HepG2 (cell line): Measurements from ENCODE around the gene MAPK8IP3. TPM values are rescaled to one million over a fixed set of nuclear protein-coding genes. Genes with fewer than 3 reads are reported as not detected.
A peak's percentile ranks its signal among the peaks of the same experiment; 100 is the strongest.

Experiments
- AGO1 ChIP-seq: fragments of 200-400 bp; formaldehyde crosslinking; IDR thresholded peaks from 2 replicates; pipeline ENCODE4 v1.6.1; 2017; ENCODE audit warnings: mild to moderate bottlenecking, low read depth, low read length, moderate library complexity; ENCODE audit not compliant: poor library complexity, severe bottlenecking
- ARNT2 ChIP-seq: sonication (generic); formaldehyde crosslinking; IDR thresholded peaks from 2 replicates; pipeline ENCODE4 v1.8.0; 2022; ENCODE audit warnings: mild to moderate bottlenecking, low read depth, missing genetic modification reagents, moderate library complexity
- CBX5 ChIP-seq: sonication (generic); formaldehyde crosslinking; IDR thresholded peaks from 2 replicates; pipeline ENCODE4 v1.4.0; 2020; ENCODE audit warnings: missing genetic modification reagents, borderline replicate concordance
- EED ChIP-seq: sonication (generic); formaldehyde crosslinking; IDR thresholded peaks from 2 replicates; pipeline ENCODE4 v1.5.0; 2020; ENCODE audit warnings: mild to moderate bottlenecking, missing genetic modification reagents
- EP300 ChIP-seq, 3 experiments: sonication (generic) in 1 of 3; formaldehyde crosslinking in 1 of 3; IDR thresholded peaks; 2 replicates each; pipeline versions ENCODE4 v1.5.1 to v1.6.1; 2011 to 2020; ENCODE audit warnings: low read depth in 2 of 3, low read length in 2 of 3, borderline replicate concordance in 1 of 3, improper control_type of control experiment in 1 of 3, mild to moderate bottlenecking in 1 of 3, missing genetic modification reagents in 1 of 3, moderate library complexity in 1 of 3
- HNRNPK ChIP-seq: fragments of 200-400 bp; formaldehyde crosslinking; IDR thresholded peaks from 2 replicates; pipeline ENCODE4 v1.6.1; 2018; ENCODE audit warnings: low read length, low read depth, moderate library complexity, mild to moderate bottlenecking; ENCODE audit not compliant: poor library complexity, severe bottlenecking
- HNRNPLL ChIP-seq: fragments of 200-400 bp; formaldehyde crosslinking; IDR thresholded peaks from 2 replicates; pipeline ENCODE4 v1.6.1; 2017; ENCODE audit warnings: mild to moderate bottlenecking, low read depth, low read length; ENCODE audit not compliant: poor library complexity, severe bottlenecking
- JUN ChIP-seq: sonication (generic); formaldehyde crosslinking; IDR thresholded peaks from 2 replicates; pipeline ENCODE4 v1.4.0; 2020; ENCODE audit warnings: mild to moderate bottlenecking, missing genetic modification reagents
- KDM4B ChIP-seq: sonication (generic); formaldehyde crosslinking; IDR thresholded peaks from 2 replicates; pipeline ENCODE4 v1.4.0; 2020; ENCODE audit warnings: missing genetic modification reagents
- KMT2B ChIP-seq: IDR thresholded peaks from 2 replicates; pipeline ENCODE4 v1.6.1; 2016; ENCODE audit warnings: missing genetic modification reagents, missing compliant biosample characterization
- MTF1 ChIP-seq: sonication (generic); formaldehyde crosslinking; IDR thresholded peaks from 2 replicates; pipeline ENCODE4 v1.5.0; 2020; ENCODE audit warnings: missing genetic modification reagents
- NCOR1 ChIP-seq: fragments of 200-600 bp; sonication (generic); IDR thresholded peaks from 2 replicates; pipeline ENCODE4 v1.7.0; 2017; ENCODE audit warnings: antibody characterized with exemption, low read length, borderline replicate concordance
- PAX8 ChIP-seq: sonication (generic); formaldehyde crosslinking; IDR thresholded peaks from 2 replicates; pipeline ENCODE4 v1.8.0; 2022; ENCODE audit warnings: mild to moderate bottlenecking, missing genetic modification reagents, borderline replicate concordance
- PITX1 ChIP-seq: sonication (generic); formaldehyde crosslinking; IDR thresholded peaks from 2 replicates; pipeline ENCODE4 v1.5.1; 2020; ENCODE audit warnings: mild to moderate bottlenecking, missing genetic modification reagents
- RBM22 ChIP-seq: fragments of 200-400 bp; formaldehyde crosslinking; optimal IDR thresholded peaks from 2 replicates; pipeline ENCODE3; 2017; ENCODE audit warnings: mild to moderate bottlenecking, low read length, moderate library complexity
- SP5 ChIP-seq: IDR thresholded peaks from 2 replicates; pipeline ENCODE4 v1.6.1; 2016; ENCODE audit warnings: low read depth, borderline replicate concordance
- SRF ChIP-seq: IDR thresholded peaks from 2 replicates; pipeline ENCODE4 v1.6.1; 2011; ENCODE audit warnings: mild to moderate bottlenecking, low read depth, low read length, moderate library complexity
- TBP ChIP-seq: sonication (generic); formaldehyde crosslinking; IDR thresholded peaks from 2 replicates; pipeline ENCODE4 v1.5.0; 2020; ENCODE audit warnings: missing genetic modification reagents
- ZNF496 ChIP-seq: sonication (generic); formaldehyde crosslinking; IDR thresholded peaks from 2 replicates; pipeline ENCODE4 v1.8.1; 2023; ENCODE audit warnings: mild to moderate bottlenecking, moderate library complexity, missing genetic modification reagents; ENCODE audit not compliant: insufficient replicate concordance
- ZNF878 ChIP-seq: sonication (generic); formaldehyde crosslinking; IDR thresholded peaks from 2 replicates; pipeline ENCODE4 v1.8.1; 2023; ENCODE audit warnings: mild to moderate bottlenecking, missing genetic modification reagents, moderate library complexity
- ZSCAN20 ChIP-seq: sonication (generic); formaldehyde crosslinking; IDR thresholded peaks from 2 replicates; pipeline ENCODE4 v1.4.0; 2020; ENCODE audit warnings: missing genetic modification reagents, mild to moderate bottlenecking, borderline replicate concordance
- polyA plus RNA-seq, 8 experiments: library from polyadenylated mRNA; depleted of rRNA in 3 of 8; stranded (reverse) in 7 of 8; unstranded in 1 of 8; fragments of >200 nt; fragmentation: Illumina TruSeq in 4 of 8; extraction: Trizol in 4 of 8; gene quantifications; 2 replicates each; pipeline versions ENCODE4 v1.2.1 to v1.2.3, GENCODE V29; 2011 to 2016; ENCODE audit warnings: low read depth in 4 of 8, missing spikeins in 1 of 8, mixed read lengths in 1 of 8; ENCODE audit not compliant: insufficient read depth in 1 of 8
- total RNA-seq, 5 experiments: library from RNA; depleted of rRNA; stranded (reverse); fragments of >200 nt; fragmentation: Illumina TruSeq; extraction: Trizol; gene quantifications; 2 replicates each; pipeline ENCODE4 v1.2.3, GENCODE V29; 2016; ENCODE audit warnings: low read depth in 1 of 5
- TF ChIP-seq, protein P1 (sequence below): IDR thresholded peaks from 2 replicates; pipeline ENCODE4 v1.4.0; 2020; ENCODE audit warnings: mild to moderate bottlenecking, missing genetic modification reagents
- TF ChIP-seq, protein P2 (sequence below): sonication (generic); formaldehyde crosslinking; IDR thresholded peaks from 2 replicates; pipeline ENCODE4 v1.5.1; 2020; ENCODE audit warnings: missing genetic modification reagents, mild to moderate bottlenecking, borderline replicate concordance
- TF ChIP-seq, protein P3 (sequence below): sonication (generic); formaldehyde crosslinking; IDR thresholded peaks from 2 replicates; pipeline ENCODE4 v1.8.1; 2023; ENCODE audit warnings: mild to moderate bottlenecking, moderate library complexity, missing genetic modification reagents

MAPK8IP3 gene
- total and polyA plus RNA-seq, 2 of the 13 experiments (the other 11 are each of a cell fraction or from before 2014, with no cell fraction given), result 25.1 to 41.7 TPM

DNA sequence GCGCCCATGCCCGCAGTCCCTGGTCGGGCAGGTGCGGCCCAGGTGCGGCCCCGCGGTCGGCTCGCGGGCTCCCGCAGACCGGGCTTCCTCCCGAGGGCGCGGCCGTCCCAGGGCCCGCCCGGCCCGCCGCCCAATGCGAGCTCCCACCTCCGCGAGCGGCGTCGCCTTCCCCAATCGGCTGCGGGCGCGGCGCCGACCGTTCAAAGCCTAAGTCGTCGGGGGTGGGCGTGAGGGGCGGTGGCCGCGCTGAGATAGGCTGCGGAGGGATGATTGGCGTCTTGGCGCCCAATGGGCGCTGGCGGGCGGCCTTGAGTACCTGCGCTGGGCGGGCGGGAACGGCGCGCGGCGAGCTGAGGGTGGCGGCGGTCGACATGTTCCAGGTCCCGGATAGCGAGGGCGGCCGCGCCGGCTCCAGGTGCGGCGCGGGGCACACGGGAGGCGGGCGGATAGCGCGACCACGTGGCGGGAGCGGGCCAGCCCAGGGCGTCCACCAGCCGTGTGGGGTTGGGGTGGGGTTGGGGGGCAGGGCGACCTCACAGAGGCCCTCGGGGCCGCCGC, 28.0 kb upstream of the MAPK8IP3 start, which contains the start of gene JPT2 (continued):
- TF ChIP-seq KMT2B (CRISPR knock-in tag) (peak; percentile 64; the same call in 1 of the 2 replicates), SP5 (CRISPR knock-in tag) (peak; percentile 35; the same call in 1 of the 2 replicates), KDM4B (CRISPR knock-in tag) (no peak), EP300 (IDR thresholded peaks at IDR 0.05; ENCODE audit: low read depth in 2 of 2, low read length in 2 of 2) (no peak), EP300 (CRISPR knock-in tag; IDR thresholded peaks at IDR 0.05; ENCODE audit: borderline replicate concordance) (no peak), NCOR1 (no peak), ZSCAN20 (CRISPR knock-in tag) (peak; percentile 39; the same call in 1 of the 2 replicates), RBM22 (no peak), EED (CRISPR knock-in tag) (no peak), HNRNPK (no peak), PAX8 (CRISPR knock-in tag) (no peak), TBP (CRISPR knock-in tag) (no peak), PITX1 (no peak), JUN (CRISPR knock-in tag) (no peak), MTF1 (CRISPR knock-in tag) (no peak), ZNF878 (no peak), HNRNPLL (peak; percentile 69), AGO1 (peak; percentile 82), ARNT2 (CRISPR knock-in tag) (peak; percentile 90), CBX5 (CRISPR knock-in tag) (no peak), SRF (no peak), ZNF496 (no peak)
- TF ChIP-seq, protein P1, sequence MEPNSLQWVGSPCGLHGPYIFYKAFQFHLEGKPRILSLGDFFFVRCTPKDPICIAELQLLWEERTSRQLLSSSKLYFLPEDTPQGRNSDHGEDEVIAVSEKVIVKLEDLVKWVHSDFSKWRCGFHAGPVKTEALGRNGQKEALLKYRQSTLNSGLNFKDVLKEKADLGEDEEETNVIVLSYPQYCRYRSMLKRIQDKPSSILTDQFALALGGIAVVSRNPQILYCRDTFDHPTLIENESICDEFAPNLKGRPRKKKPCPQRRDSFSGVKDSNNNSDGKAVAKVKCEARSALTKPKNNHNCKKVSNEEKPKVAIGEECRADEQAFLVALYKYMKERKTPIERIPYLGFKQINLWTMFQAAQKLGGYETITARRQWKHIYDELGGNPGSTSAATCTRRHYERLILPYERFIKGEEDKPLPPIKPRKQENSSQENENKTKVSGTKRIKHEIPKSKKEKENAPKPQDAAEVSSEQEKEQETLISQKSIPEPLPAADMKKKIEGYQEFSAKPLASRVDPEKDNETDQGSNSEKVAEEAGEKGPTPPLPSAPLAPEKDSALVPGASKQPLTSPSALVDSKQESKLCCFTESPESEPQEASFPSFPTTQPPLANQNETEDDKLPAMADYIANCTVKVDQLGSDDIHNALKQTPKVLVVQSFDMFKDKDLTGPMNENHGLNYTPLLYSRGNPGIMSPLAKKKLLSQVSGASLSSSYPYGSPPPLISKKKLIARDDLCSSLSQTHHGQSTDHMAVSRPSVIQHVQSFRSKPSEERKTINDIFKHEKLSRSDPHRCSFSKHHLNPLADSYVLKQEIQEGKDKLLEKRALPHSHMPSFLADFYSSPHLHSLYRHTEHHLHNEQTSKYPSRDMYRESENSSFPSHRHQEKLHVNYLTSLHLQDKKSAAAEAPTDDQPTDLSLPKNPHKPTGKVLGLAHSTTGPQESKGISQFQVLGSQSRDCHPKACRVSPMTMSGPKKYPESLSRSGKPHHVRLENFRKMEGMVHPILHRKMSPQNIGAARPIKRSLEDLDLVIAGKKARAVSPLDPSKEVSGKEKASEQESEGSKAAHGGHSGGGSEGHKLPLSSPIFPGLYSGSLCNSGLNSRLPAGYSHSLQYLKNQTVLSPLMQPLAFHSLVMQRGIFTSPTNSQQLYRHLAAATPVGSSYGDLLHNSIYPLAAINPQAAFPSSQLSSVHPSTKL (CRISPR knock-in tag), result no peak
- TF ChIP-seq, protein P2, sequence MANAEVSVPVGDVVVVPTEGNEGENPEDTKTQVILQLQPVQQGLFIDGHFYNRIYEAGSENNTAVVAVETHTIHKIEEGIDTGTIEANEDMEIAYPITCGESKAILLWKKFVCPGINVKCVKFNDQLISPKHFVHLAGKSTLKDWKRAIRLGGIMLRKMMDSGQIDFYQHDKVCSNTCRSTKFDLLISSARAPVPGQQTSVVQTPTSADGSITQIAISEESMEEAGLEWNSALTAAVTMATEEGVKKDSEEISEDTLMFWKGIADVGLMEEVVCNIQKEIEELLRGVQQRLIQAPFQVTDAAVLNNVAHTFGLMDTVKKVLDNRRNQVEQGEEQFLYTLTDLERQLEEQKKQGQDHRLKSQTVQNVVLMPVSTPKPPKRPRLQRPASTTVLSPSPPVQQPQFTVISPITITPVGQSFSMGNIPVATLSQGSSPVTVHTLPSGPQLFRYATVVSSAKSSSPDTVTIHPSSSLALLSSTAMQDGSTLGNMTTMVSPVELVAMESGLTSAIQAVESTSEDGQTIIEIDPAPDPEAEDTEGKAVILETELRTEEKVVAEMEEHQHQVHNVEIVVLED (CRISPR knock-in tag), result peak; percentile 73
- TF ChIP-seq, protein P3, sequence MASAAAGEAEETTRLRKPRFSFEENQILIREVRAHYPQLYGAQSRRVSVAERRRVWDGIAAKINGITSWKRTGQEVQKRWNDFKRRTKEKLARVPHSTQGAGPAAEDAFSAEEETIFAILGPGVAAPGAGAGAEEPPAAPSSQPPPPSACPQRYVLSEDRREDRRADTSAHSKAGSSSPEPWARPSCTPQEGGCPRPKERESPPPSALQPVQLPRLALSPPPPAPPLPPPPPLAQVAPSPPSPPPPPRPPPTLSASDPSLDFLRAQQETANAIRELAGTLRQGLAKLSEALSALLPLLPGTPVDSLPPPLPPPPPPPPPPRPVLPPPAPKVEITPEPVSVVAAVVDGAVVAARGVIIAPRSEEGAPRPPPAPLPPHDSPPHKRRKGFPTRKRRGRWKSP (CRISPR knock-in tag), result 0 out of 2 replicates have a peak, but pooled peaks have one; percentile 52
